Mesenchymal stem cell (in vitro differentiated cells and primary cell): Measurements from ENCODE around the gene C2.
"Not testable (repeated sequence)": the region's sequence is repeated elsewhere in the genome, so short reads cannot be mapped to it uniquely, and the experiment has no call there.

Experiments
- DNase-seq: peaks from one replicate; pipeline ENCODE4 v3.0.0-alpha.2; 2013
- H2AFZ ChIP-seq: one replicate; pipeline ENCODE4 v1.6.1; 2013; ENCODE audit warnings: low read depth, mild to moderate bottlenecking, control low read depth, inconsistent platforms, low read length, moderate library complexity
- H2AK5ac ChIP-seq: 2 replicates; pipeline ENCODE4 v1.6.1; 2013; ENCODE audit warnings: low read length, moderate library complexity, mild to moderate bottlenecking, inconsistent platforms; ENCODE audit not compliant: severe bottlenecking
- H2BK120ac ChIP-seq: one replicate; pipeline ENCODE4 v1.6.1; 2013; ENCODE audit warnings: low read depth, mild to moderate bottlenecking, inconsistent platforms, low read length, moderate library complexity
- H2BK12ac ChIP-seq, 2 experiments: one replicate each; pipeline ENCODE4 v1.6.1; 2013; ENCODE audit warnings: inconsistent platforms in 2 of 2, low read length in 2 of 2, mild to moderate bottlenecking in 2 of 2, moderate library complexity in 2 of 2, control low read depth in 1 of 2
- H2BK15ac ChIP-seq: one replicate; pipeline ENCODE4 v1.6.1; 2013; ENCODE audit warnings: mild to moderate bottlenecking, low read depth, inconsistent platforms; ENCODE audit not compliant: poor library complexity, severe bottlenecking
- H2BK5ac ChIP-seq: 2 replicates; pipeline ENCODE4 v1.6.1; 2013; ENCODE audit warnings: low read depth, mild to moderate bottlenecking, low read length, control low read depth, inconsistent platforms; ENCODE audit not compliant: poor library complexity, severe bottlenecking
- H3K14ac ChIP-seq, 2 experiments: one replicate each; pipeline ENCODE4 v1.6.1; 2013; ENCODE audit warnings: inconsistent platforms in 2 of 2, low read length in 2 of 2, control low read depth in 1 of 2, mild to moderate bottlenecking in 1 of 2, moderate library complexity in 1 of 2
- H3K18ac ChIP-seq, 2 experiments: one replicate each; pipeline ENCODE4 v1.6.1; 2013; ENCODE audit warnings: inconsistent platforms in 2 of 2, low read length in 2 of 2, control low read depth in 1 of 2, low read depth in 1 of 2, mild to moderate bottlenecking in 1 of 2
- H3K23ac ChIP-seq, 2 experiments: one replicate each; pipeline ENCODE4 v1.6.1; 2013; ENCODE audit warnings: inconsistent platforms in 2 of 2, low read length in 2 of 2, mild to moderate bottlenecking in 2 of 2, moderate library complexity in 2 of 2, control low read depth in 1 of 2
- H3K27ac ChIP-seq: 2 replicates; pipeline ENCODE4 v1.5.1; 2013; ENCODE audit warnings: mild to moderate bottlenecking, moderate library complexity, low read length, control low read depth, inconsistent platforms; ENCODE audit not compliant: poor library complexity, severe bottlenecking
- H3K27me3 ChIP-seq, 2 experiments: 2 replicates each; pipeline versions ENCODE4 v1.6.1 to v1.7.0; 2013; ENCODE audit warnings: low read length in 2 of 2, mild to moderate bottlenecking in 2 of 2, moderate library complexity in 2 of 2, control low read depth in 1 of 2, inconsistent platforms in 1 of 2; ENCODE audit not compliant: control insufficient read depth in 1 of 2, insufficient read depth in 1 of 2
- H3K36me3 ChIP-seq, 2 experiments: 2 replicates each; pipeline versions ENCODE4 v1.6.1 to v1.7.0; 2013; ENCODE audit warnings: low read length in 2 of 2, control low read depth in 1 of 2, inconsistent platforms in 1 of 2, low read depth in 1 of 2, mild to moderate bottlenecking in 1 of 2; ENCODE audit not compliant: insufficient read depth in 2 of 2, control insufficient read depth in 1 of 2
- H3K4ac ChIP-seq, 2 experiments: one replicate each; pipeline ENCODE4 v1.6.1; 2013; ENCODE audit warnings: inconsistent platforms in 2 of 2, low read length in 2 of 2, mild to moderate bottlenecking in 2 of 2, moderate library complexity in 2 of 2, control low read depth in 1 of 2, low read depth in 1 of 2
- H3K4me1 ChIP-seq: 2 replicates; pipeline ENCODE4 v1.6.1; 2013; ENCODE audit warnings: low read depth, low read length, control low read depth; ENCODE audit not compliant: control insufficient read depth, insufficient read depth
- H3K4me2 ChIP-seq: 2 replicates; pipeline ENCODE4 v1.6.1; 2013; ENCODE audit warnings: low read length, mild to moderate bottlenecking, inconsistent platforms; ENCODE audit not compliant: poor library complexity, severe bottlenecking
- H3K4me3 ChIP-seq, 2 experiments: 2 replicates each; pipeline versions ENCODE4 v1.5.1 to v1.7.0; 2013; ENCODE audit warnings: low read length in 2 of 2, mild to moderate bottlenecking in 2 of 2, control low read depth in 1 of 2, low read depth in 1 of 2; ENCODE audit not compliant: insufficient read depth in 1 of 2
- H3K79me1 ChIP-seq: replicated peaks from 2 replicates; pipeline ENCODE4 v1.6.1; 2013; ENCODE audit warnings: mild to moderate bottlenecking, control low read depth, low read length, inconsistent platforms; ENCODE audit not compliant: poor library complexity, severe bottlenecking
- H3K9ac ChIP-seq: 2 replicates; pipeline ENCODE4 v1.7.0; 2013; ENCODE audit warnings: mild to moderate bottlenecking, low read length, moderate library complexity
- H3K9me3 ChIP-seq: 2 replicates; pipeline ENCODE4 v1.7.0; 2013; ENCODE audit warnings: mild to moderate bottlenecking, low read length; ENCODE audit not compliant: control insufficient read depth
- H4K8ac ChIP-seq: one replicate; pipeline ENCODE4 v1.6.1; 2013; ENCODE audit warnings: inconsistent platforms, mild to moderate bottlenecking, low read length, moderate library complexity
- H4K91ac ChIP-seq: one replicate; pipeline ENCODE4 v1.6.1; 2013; ENCODE audit warnings: mild to moderate bottlenecking, low read length, inconsistent platforms
- WGBS: methylation state at CpG from one replicate; pipeline ENCODE4 v1.1.7; 2013; ENCODE audit warnings: mixed read lengths; 5-methylcytosine and 5-hydroxymethylcytosine counted together

The C2 gene

GRCh38 chr6:31927863-31928671 lies 550 bp downstream of the C2 start:
- peak overlapping the region; percentile 85 for H3K9ac ChIP-seq
- H2BK12ac ChIP-seq, result no peak overlapping the region
- no peak overlapping the region for H3K23ac ChIP-seq
- no peak overlapping the region for H3K18ac ChIP-seq
- no peaks in the 10 kb centered on the region for H3K9me3 ChIP-seq
- no peak for DNase-seq
- H2AFZ ChIP-seq, result no peak overlapping the region
- no peaks in the 10 kb centered on the region for H3K36me3 ChIP-seq
- 88% methylated on average over 11 of the region's 11 CpGs for WGBS
- no peaks in the 10 kb centered on the region for H3K79me1 ChIP-seq
- no peak overlapping the region for H2BK120ac ChIP-seq
- H3K14ac ChIP-seq, result no peak overlapping the region
- no peak overlapping the region for H2BK15ac ChIP-seq
- no peak overlapping the region for H3K4me2 ChIP-seq
- H2AK5ac ChIP-seq, result no peak overlapping the region
- no peak overlapping the region for H4K91ac ChIP-seq
- peak overlapping the region in 1 of 2 experiments; percentile 80 for H3K4me3 ChIP-seq
- no peak overlapping the region for H4K8ac ChIP-seq
- H3K4me1 ChIP-seq, result peaks cover 1% of the 10 kb centered on the region
- peaks cover 0 to 17% of the 10 kb centered on the region in 2 experiments for H3K27me3 ChIP-seq
- no peak overlapping the region for H3K27ac ChIP-seq
- no peak overlapping the region for H2BK5ac ChIP-seq
- H3K4ac ChIP-seq, result no peak overlapping the region

- H3K18ac ChIP-seq, result no peak overlapping the region
- 91% methylated on average over 9 of the region's 9 CpGs for WGBS
- peaks cover 0 to 22% of the 10 kb centered on the region in 2 experiments for H3K27me3 ChIP-seq
- no peak overlapping the region for H2BK12ac ChIP-seq
- peak overlapping the region in 1 of 2 experiments; percentile 80 for H3K4me3 ChIP-seq
- no peak overlapping the region for H3K27ac ChIP-seq
- H2BK5ac ChIP-seq, result no peak overlapping the region
- no peak overlapping the region for H3K23ac ChIP-seq
- H3K14ac ChIP-seq, result no peak overlapping the region
- no peak overlapping the region for H2BK120ac ChIP-seq
- no peak overlapping the region for H2BK15ac ChIP-seq
- H3K4me2 ChIP-seq, result peak overlapping the region; percentile 21
- no peaks in the 10 kb centered on the region for H3K36me3 ChIP-seq
- H3K79me1 ChIP-seq, result no peaks in the 10 kb centered on the region
- DNase-seq, result no peak
- peaks cover 1% of the 10 kb centered on the region for H3K4me1 ChIP-seq
- H2AFZ ChIP-seq, result no peak overlapping the region
- H4K8ac ChIP-seq, result no peak overlapping the region
- no peak overlapping the region for H3K9ac ChIP-seq
- H2AK5ac ChIP-seq, result no peak overlapping the region
- H3K4ac ChIP-seq, result no peak overlapping the region
- no peak overlapping the region for H4K91ac ChIP-seq
- no peaks in the 10 kb centered on the region for H3K9me3 ChIP-seq
These were observed 1.1 kb downstream of the C2 start for GRCh38 chr6:31928672-31928939.

GRCh38 chr6:31930962-31931361 lies 3.4 kb downstream of the C2 start:
- Histone ChIP-seq H2AFZ (no peak overlapping the region), H3K4me2 (no peak overlapping the region), H3K36me3 (no peaks in the 10 kb centered on the region), H2BK120ac (no peak overlapping the region), H2BK15ac (no peak overlapping the region), H2AK5ac (no peak overlapping the region), H3K9ac (no peak overlapping the region), H3K4ac (no peak overlapping the region), H3K9me3 (no peaks in the 10 kb centered on the region), H4K91ac (no peak overlapping the region), H2BK12ac (no peak overlapping the region), H4K8ac (no peak overlapping the region), H3K4me1 (peaks cover 1% of the 10 kb centered on the region), H2BK5ac (no peak overlapping the region), H3K14ac (no peak overlapping the region), H3K79me1 (no peaks in the 10 kb centered on the region), H3K23ac (no peak overlapping the region), H3K27ac (no peak overlapping the region), H3K4me3 (no peak overlapping the region), H3K27me3 (peaks cover 0 to 29% of the 10 kb centered on the region in 2 experiments), H3K18ac (no peak overlapping the region)
- DNase-seq, result no peak
- 100% methylated on average over 1 of the region's 1 CpG for WGBS

GRCh38 chr6:31932137-31932536 lies 4.6 kb downstream of the C2 start:
- H3K79me1 ChIP-seq, H3K14ac ChIP-seq, H3K9me3 ChIP-seq: not testable (repeated sequence)

More at GRCh38 chr6:31932137-31932536, 4.6 kb downstream of the C2 start:
- WGBS, result 96% methylated on average over 8 of the region's 32 CpGs
- H2BK5ac ChIP-seq, H2BK120ac ChIP-seq, H3K27ac ChIP-seq, H2BK15ac ChIP-seq, H3K4me2 ChIP-seq, H3K23ac ChIP-seq, H3K4ac ChIP-seq, H3K9ac ChIP-seq, H2AK5ac ChIP-seq, H3K36me3 ChIP-seq, H2AFZ ChIP-seq, H3K18ac ChIP-seq, H3K4me3 ChIP-seq, H2BK12ac ChIP-seq, H4K91ac ChIP-seq, H3K4me1 ChIP-seq, H4K8ac ChIP-seq, DNase-seq: not testable (repeated sequence)
- H3K27me3 ChIP-seq, result peaks cover 0 to 29% of the 10 kb centered on the region in 2 experiments
